ELF-1 (cell line): Measurements from ENCODE around the gene SORCS2.
"Not testable (repeated sequence)": the region's sequence is repeated elsewhere in the genome, so short reads cannot be mapped to it uniquely, and the experiment has no call there.

Experiments used
- DNase-seq: peaks from one replicate; pipeline ENCODE4 v3.0.0-alpha.2; 2016; ENCODE audit warnings: low read depth, low spot score

The SORCS2 gene

DNA sequence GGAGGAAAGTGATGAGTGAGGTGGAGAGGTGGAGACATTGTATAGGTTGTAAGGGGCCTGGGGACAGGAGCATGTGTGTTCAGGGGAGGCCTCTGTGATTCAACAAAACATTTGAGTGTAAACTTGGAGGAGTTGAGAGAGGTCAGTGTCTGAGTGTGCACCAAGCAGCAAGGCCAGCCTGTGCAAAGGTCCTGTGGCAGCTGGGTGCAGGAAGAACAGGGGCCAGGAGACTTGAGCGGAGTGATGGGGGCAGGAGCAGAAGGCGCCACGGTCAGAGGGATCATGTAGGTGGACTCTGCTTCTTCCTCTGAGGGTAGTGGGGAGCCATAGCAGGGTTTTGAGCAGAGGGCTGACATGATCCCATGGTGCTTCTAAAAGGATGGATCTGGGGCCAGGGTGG is 252.0 kb downstream of the SORCS2 start:
- DNase-seq, result no peak

DNA sequence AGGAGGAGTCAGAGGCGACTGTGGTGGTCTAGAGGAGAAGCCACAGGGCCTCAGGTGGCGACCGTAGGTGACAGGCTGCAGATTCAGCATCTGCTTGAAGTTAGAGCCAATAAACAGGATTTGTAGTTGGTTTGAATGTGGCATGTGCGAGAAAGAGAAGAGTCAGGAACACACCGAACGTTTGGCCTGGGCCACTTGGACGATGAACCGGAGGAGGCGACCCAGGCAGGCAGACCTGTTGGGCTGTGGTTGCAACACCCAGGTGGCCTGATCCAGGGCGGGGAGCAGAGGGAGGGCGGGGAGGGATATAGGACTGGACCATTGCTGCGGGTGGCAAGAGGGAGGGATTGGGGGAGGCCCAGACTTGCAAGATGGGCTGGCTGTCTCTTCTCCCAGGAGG is 252.4 kb downstream of the SORCS2 start:
- no peak for DNase-seq

- no peak for DNase-seq
These were observed 254.9 kb downstream of the SORCS2 start for GRCh38 chr4:7447236-7447635.

DNA sequence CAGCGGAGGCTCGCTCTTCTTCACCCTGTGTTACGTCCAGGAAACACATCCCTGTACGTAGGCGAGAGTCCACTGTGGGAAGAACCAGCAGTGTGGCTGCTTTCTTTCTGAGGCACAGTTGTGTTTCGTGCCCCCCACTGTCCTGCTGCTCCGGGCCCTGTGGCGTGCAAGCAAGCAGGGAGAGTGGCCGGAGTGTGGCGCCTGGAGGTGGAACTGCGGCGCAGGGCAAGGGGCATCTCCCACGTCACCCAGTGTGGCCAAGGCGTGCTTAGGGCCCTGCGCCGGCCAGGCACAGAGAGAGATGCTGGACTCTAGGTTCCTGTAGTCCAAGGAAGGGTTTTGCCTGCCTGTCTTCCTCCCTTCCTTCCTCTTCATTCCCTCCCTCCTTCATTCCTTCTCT is 255.7 kb downstream of the SORCS2 start:
- no peak for DNase-seq

DNA sequence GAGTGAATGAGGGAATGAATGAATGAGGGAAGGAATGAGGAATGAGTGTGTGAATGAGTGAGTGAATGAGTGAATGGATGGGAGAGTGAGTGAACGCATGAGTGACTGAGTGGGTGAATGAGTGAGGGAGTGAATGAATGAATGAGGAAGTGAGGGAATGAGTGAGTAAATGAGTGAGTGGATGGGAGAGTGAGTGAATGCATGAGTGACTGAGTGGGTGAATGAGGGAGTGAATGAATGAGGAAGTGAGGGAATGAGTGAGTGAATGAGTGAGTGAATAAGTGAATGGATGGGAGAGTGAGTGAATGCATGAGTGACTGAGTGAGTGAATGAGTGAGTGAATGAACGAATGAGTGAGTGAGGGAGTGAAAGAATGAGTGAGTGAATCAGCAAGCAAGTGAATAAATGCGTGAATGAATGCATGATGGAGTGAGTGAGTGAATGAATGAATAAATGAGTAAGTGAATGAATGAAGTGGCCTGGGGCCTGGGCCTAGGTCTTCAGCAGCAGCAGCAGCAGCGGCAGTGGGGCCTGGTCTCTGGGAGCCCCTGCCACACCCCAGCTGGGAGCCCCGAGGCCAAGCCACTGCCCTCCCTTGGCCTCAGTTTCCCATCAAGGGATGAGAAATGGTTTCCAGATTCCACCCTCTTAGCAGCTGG is 258.6 kb downstream of the SORCS2 start:
- no peak for DNase-seq

DNA sequence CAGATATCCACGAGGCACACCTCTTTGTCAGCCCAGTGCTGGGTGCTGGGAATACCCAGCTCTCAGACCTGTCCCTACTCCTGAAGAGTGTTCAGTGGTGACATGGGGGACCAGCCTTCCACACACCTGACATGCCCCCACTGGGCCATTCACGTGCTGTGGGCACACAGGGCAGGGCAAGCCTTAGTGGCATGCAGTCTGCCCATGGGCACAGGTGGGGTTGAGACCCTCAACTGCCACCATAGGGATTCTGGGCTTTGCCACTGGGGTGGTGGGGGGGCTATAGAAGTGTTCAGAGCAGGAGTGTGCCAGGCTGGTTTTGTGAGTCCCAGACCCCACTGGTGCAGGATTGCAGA is 259.1 kb downstream of the SORCS2 start:
- no peak for DNase-seq

- no peak for DNase-seq
These were observed 259.5 kb downstream of the SORCS2 start for GRCh38 chr4:7451800-7452199.

DNA sequence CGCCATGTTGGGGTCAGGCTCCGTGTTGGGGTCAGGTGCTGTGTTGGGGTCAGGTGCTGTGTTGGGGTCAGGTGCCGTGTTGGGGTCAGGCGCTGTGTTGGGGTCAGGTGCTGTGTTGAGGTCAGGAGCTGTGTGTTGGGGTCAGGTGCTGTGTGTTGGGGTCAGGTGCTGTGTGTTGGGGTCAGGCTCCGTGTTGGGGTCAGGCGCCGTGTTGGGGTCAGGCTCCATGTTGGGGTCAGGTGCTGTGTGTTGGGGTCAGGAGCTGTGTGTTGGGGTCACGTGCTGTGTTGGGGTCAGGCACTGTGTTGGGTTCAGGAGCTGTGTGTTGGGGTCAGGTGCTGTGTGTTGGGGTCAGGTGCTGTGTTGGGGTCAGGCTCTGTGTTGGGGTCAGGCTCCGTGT is 260.5 kb downstream of the SORCS2 start:
- not testable (repeated sequence) for DNase-seq

- peak; percentile 50 for DNase-seq
These were observed 265.1 kb downstream of the SORCS2 start for GRCh38 chr4:7457201-7458065.

DNA sequence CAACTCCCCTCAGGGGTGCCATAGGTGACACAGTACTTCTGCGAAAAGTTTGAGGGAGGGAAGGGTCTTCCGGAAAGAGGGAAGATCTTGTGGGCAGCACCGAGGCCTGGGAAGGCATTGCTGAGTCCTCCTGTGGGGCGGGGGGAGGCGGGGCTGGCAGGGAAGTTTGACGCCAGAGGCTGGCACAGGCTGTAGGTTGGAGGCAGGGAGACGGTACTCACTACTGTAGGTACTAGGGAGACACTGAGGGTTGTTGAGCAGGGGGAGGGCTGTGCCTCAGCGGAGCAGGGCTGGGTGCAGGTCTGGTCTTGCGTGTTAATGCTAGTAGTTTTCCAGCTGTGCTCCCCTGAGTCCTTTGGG is 265.7 kb downstream of the SORCS2 start:
- DNase-seq, result no peak

DNA sequence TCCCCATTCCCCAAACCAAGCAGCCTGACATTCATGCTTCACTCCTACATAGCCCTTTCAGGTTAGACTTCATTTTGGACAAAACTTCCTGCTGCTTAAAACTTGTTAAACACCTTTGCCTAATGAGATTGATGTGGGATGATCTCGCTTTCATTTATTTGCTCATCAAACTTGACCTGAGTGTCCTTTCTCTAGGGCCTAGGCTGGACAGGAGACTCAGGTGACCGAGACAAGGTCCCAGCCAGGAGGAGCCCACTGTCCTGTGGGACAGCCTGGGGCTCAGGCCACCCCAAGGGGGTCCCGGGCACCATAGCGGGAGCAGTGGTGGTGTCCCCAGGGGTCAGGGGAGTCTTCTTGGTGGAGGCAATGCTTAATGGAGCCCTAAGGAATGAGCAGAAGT is 266.1 kb downstream of the SORCS2 start:
- no peak for DNase-seq

- DNase-seq, result no peak
These were observed 267.1 kb downstream of the SORCS2 start for GRCh38 chr4:7459471-7459870.

DNA sequence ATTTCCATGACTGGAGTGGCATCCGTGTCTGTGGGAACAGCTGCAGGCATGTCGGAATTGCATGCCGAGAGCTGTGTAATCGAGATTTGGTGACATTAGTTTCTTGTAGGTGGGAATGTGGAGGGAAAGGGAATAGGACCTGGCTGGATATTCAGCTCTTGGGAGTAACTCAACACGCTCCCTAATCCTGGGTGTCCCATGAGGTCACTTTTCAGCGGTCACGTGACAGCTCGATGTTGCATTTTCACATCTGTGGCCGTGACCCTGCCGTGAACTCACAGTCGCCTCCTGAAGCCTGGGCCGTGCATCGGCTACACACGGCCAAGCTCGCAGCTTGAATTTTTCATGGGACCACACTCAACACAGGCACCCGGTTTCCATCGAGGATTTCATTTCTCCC is 268.2 kb downstream of the SORCS2 start:
- DNase-seq, result no peak

GRCh38 chr4:7461230-7461629 is 268.9 kb downstream of the SORCS2 start:
- peak; percentile 21 for DNase-seq

DNA sequence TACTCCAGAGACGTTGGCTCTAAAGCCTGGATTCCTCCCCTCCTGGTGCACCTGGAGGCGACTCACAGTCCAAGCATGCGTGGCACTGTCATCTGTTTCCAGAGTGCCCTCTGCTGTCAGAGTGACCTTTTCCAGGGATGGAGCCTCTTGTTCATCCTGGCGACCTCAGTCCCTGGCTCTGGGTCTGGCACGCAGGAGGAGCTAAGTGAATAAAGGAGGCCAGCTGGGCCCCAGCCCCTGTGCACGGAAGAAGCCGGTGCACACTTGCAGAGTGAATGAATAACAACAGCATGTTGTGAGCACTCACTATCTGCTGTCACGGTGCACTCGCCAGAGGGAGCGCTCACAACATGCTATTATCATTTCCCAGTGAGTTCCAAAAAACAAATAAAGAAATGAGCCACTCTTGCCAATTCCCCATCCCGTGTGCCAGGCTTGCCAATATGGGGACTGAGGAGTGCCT is 270.2 kb downstream of the SORCS2 start:
- DNase-seq, result peak; percentile 66

- no peak for DNase-seq
These were observed 271.4 kb downstream of the SORCS2 start for GRCh38 chr4:7463566-7464258.

DNA sequence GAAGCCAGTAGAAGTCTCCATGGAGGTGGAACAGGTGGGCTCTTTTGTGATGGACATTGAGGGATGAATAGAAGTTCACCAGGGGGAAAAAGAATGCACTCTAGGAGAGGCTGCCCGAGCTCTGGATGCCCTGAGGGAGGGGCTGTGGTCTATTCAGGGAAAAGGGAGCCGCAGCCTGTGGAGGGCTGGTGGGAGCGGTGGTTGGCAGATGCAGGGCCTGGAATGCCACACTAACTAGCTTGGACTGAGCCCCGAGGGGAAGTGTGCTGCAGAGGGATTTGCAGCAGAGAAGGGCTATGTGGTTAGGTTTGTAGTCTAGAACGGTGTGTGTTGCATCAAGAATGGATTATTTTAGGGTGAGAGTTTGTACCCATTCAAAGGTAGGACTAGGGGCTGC is 271.9 kb downstream of the SORCS2 start:
- DNase-seq, result peak; percentile 92

DNA sequence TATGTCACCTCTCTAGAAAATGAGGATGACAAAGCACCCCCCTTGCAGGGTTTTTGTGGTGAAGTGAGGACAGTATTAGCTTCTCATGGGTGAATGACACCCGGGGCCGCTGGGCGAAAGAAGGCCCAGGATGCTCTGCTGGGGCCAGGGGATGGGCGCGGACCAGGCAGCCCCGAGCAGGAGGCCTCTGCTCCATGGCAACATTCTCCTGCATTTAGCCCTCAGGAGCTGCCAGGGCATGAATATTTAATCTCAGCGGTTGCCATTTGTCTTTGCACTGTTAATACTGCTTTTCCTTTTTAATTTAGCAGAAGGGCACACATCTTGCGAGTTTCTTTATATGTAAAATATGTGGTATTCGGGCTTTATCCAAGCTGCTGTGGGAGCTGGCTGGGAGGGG is 272.7 kb downstream of the SORCS2 start:
- DNase-seq, result no peak

- no peak for DNase-seq
These were observed 273.9 kb downstream of the SORCS2 start for GRCh38 chr4:7466215-7466614.

DNA sequence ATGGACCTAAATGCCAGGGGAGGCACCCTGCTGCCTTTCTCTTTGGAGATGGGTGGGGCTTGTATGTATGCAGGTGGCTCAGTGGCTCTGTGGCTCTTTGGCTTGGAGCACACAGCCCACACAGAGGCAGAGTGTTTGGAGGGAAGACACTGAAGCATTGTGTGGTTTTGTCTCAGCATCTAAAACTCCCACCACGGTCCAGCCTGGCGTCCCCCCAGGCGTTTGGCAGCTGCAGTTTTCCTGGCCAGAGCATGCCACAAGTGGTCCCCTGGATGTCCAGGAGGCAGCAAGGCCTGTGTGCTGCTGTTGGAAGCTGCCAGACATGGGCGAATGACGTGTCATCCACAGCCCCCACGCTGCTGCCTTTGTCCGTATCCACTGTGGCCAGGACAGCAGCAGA is 274.6 kb downstream of the SORCS2 start:
- DNase-seq, result no peak

DNA sequence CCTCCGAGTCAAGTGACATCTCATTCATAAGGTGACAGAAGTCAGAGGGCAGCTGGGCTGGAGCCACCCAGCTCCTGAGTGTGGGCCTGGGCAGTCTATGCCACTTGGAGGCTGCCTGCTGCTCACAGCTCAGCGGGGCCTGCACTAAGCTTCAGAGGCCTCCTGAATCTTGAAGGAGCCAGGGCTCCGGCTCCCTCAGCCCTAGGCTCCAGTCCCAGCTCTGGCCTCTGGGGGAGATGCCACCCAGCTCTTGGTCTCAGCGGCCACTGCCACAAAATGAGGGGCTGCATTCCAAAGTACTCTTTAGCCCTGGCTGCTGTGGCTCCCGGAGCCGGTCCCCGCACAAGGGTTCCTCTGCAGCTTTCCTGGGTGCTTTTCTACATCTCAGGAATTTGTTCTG is 275.1 kb downstream of the SORCS2 start:
- no peak for DNase-seq

- no peak for DNase-seq
These were observed 276.7 kb downstream of the SORCS2 start for GRCh38 chr4:7469023-7469422.

DNA sequence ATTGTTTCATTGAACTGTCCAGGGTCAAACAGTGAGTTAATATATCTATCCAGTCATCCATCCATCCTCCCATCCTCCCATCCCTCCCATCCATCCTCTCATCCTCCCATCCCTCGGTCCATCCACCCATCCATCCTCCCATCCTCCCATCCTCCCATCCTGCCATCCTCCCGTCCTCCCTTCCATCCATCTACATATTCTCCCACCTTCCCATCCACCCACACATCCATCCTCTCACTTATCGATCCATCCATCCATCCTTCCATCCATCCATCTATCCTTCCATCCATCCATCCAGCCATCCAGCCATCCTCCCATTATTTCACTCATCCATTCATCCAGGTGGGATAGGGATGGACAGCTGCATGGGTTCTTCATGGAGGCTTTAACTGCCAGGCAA is 277.8 kb downstream of the SORCS2 start:
- no peak for DNase-seq
